B cell (primary cell): ENCODE measurements around the gene NAXD. TPM values are rescaled to one million over a fixed set of nuclear protein-coding genes. Genes with fewer than 3 reads are reported as not detected.

ENCODE experiments used
- ATAC-seq: fragments of 200-7000 bp; cut with Tn5 transposase; one replicate; pipeline ENCODE4 v1.10.0; 2021; ENCODE audit warnings: low read depth, mild to moderate bottlenecking, moderate number of reproducible peaks, moderate library complexity
- CTCF ChIA-PET: fragments of 350-600 bp; sonication (Branson Sonifier 250); formaldehyde crosslinking; loops from one replicate; lab custom pipeline; 2021; ENCODE audit warnings: antibody characterized with exemption, inconsistent platforms; lab: Charles Lee
- POLR2A ChIA-PET: fragments of 350-600 bp; sonication (Branson Sonifier 250); formaldehyde crosslinking; loops from one replicate; lab custom pipeline; 2021; ENCODE audit warnings: antibody characterized with exemption; lab: Charles Lee
- DNase-seq: peaks from one replicate; pipeline ENCODE4 v3.0.0; 2013
- H2AFZ ChIP-seq: 2 replicates; pipeline ENCODE4 v1.6.1; 2012; ENCODE audit warnings: mild to moderate bottlenecking, low read depth, low read length; ENCODE audit not compliant: insufficient read depth, poor library complexity, severe bottlenecking
- H3K27ac ChIP-seq, 2 donors: 1 replicate in 1 of 2; 2 replicates in 1 of 2; pipeline ENCODE4 v1.5.1; 2012 to 2013; ENCODE audit warnings: low read length in 2 of 2, mild to moderate bottlenecking in 2 of 2, moderate library complexity in 1 of 2
- H3K27me3 ChIP-seq, 4 experiments: fragments of 200-600 bp in 1 of 4; sonication (generic) in 1 of 4; replicated peaks in 1 of 4; 1 replicate in 2 of 4; 2 replicates in 2 of 4; pipeline versions ENCODE4 v1.6.1 to v1.7.0; 2013 to 2016; ENCODE audit warnings: low read length in 3 of 4, mild to moderate bottlenecking in 2 of 4, mixed read lengths in 1 of 4, moderate library complexity in 1 of 4; ENCODE audit not compliant: insufficient read depth in 4 of 4, control insufficient read depth in 3 of 4; ENCODE audit errors: control extremely low read depth in 1 of 4
- H3K36me3 ChIP-seq, 2 experiments: replicated peaks in 1 of 2; 1 replicate in 1 of 2; 2 replicates in 1 of 2; pipeline versions ENCODE4 v1.6.1 to v1.7.1; 2013; ENCODE audit warnings: low read length in 1 of 2; ENCODE audit not compliant: insufficient read depth in 2 of 2, control insufficient read depth in 1 of 2; ENCODE audit errors: control extremely low read depth in 1 of 2, extremely low read depth in 1 of 2
- H3K4me1 ChIP-seq, 2 donors: fragments of 200-600 bp in 1 of 2; sonication (generic) in 1 of 2; 1 replicate in 1 of 2; 2 replicates in 1 of 2; pipeline versions ENCODE4 v1.5.1 to v1.6.1; 2013 to 2017; ENCODE audit warnings: low read length in 2 of 2; ENCODE audit not compliant: control insufficient read depth in 2 of 2, insufficient read depth in 2 of 2
- H3K4me2 ChIP-seq: replicated peaks from 2 replicates; pipeline ENCODE3; 2012; ENCODE audit warnings: mild to moderate bottlenecking, low read depth, low read length; ENCODE audit not compliant: poor library complexity, severe bottlenecking
- H3K4me3 ChIP-seq, 5 experiments: fragments of 200-600 bp in 1 of 5; sonication (generic) in 1 of 5; 1 replicate in 3 of 5; 2 replicates in 2 of 5; pipeline versions ENCODE4 v1.5.1 to v1.7.0; 2011 to 2016; ENCODE audit warnings: low read length in 4 of 5, mild to moderate bottlenecking in 4 of 5, low read depth in 2 of 5, control low read depth in 1 of 5, moderate library complexity in 1 of 5; ENCODE audit not compliant: insufficient read depth in 1 of 5; ENCODE audit errors: control extremely low read depth in 1 of 5, extremely low read depth in 1 of 5
- H3K79me2 ChIP-seq: fragments of 200-600 bp; sonication (generic); one replicate; pipeline ENCODE4 v1.6.0; 2016; ENCODE audit warnings: low read length; ENCODE audit not compliant: control insufficient read depth, insufficient read depth
- H3K9ac ChIP-seq: fragments of 200-600 bp; sonication (generic); 2 replicates; pipeline ENCODE4 v1.6.1; 2017; ENCODE audit warnings: mild to moderate bottlenecking, low read length, moderate library complexity
- H3K9me3 ChIP-seq, 3 donors: one replicate each; pipeline versions ENCODE4 v1.6.1 to v1.7.1; 2013; ENCODE audit warnings: low read length in 2 of 3; ENCODE audit not compliant: control insufficient read depth in 2 of 3, insufficient read depth in 1 of 3; ENCODE audit errors: control extremely low read depth in 1 of 3
- H4K20me1 ChIP-seq: 2 replicates; pipeline ENCODE4 v1.6.0; 2012; ENCODE audit warnings: mild to moderate bottlenecking, low read length; ENCODE audit not compliant: insufficient read depth, control insufficient read depth, poor library complexity, severe bottlenecking
- H3K27ac Mint-ChIP-seq: one replicate; pipeline ENCODE4 v1.8.0; 2021; ENCODE audit warnings: mixed read lengths
- H3K27me3 Mint-ChIP-seq: one replicate; pipeline ENCODE4 v1.8.0; 2021; ENCODE audit warnings: mixed read lengths
- H3K4me1 Mint-ChIP-seq: one replicate; pipeline ENCODE4 v1.8.0; 2021; ENCODE audit warnings: mixed read lengths
- H3K4me3 Mint-ChIP-seq: one replicate; pipeline ENCODE4 v1.8.0; 2021; ENCODE audit warnings: mixed read lengths
- H3K9me3 Mint-ChIP-seq: one replicate; pipeline ENCODE4 v1.8.0; 2022; ENCODE audit warnings: mixed read lengths; ENCODE audit not compliant: insufficient read depth
- EZH2 ChIP-seq: IDR thresholded peaks from 2 replicates; pipeline ENCODE4 v1.6.1; 2012; ENCODE audit warnings: borderline replicate concordance, low read depth, mild to moderate bottlenecking, moderate library complexity, low read length; ENCODE audit not compliant: insufficient read depth, poor library complexity, severe bottlenecking
- WGBS: methylation state at CpG from one replicate; pipeline ENCODE4 v1.1.5; 2013; ENCODE audit warnings: missing lambda C conversion rate; ENCODE audit not compliant: insufficient coverage; 5-methylcytosine and 5-hydroxymethylcytosine counted together
- intact Hi-C: fragments of 100-400 bp; cut with micrococcal nuclease; formaldehyde crosslinking; loops from one replicate; pipeline ENCODE4 v1.10.0; 2022
- polyA plus RNA-seq: library from polyadenylated mRNA; depleted of rRNA; stranded (reverse); fragments of >200 nt; gene quantifications from 2 replicates; pipeline ENCODE4 v1.2.3, GENCODE V29; 2012
- total RNA-seq, 2 donors: library from RNA; stranded (reverse); fragments of 120-200 nt in 1 of 2; gene quantifications; 1 replicate in 1 of 2; 2 replicates in 1 of 2; pipeline versions ENCODE4 v1.2.3 to v1.2.4, GENCODE V29; 2013 to 2022
- TF ChIP-seq, protein P1 (sequence below): fragments of 200-600 bp; IDR thresholded peaks from one replicate; pipeline ENCODE4 v1.8.0; 2022; ENCODE audit warnings: antibody characterized with exemption, mild to moderate bottlenecking

The NAXD gene
- total and polyA plus RNA-seq, 2 donors (not counting 1 experiment from before 2014, with no cell fraction given), result 28.4 to 33.3 TPM

DNA sequence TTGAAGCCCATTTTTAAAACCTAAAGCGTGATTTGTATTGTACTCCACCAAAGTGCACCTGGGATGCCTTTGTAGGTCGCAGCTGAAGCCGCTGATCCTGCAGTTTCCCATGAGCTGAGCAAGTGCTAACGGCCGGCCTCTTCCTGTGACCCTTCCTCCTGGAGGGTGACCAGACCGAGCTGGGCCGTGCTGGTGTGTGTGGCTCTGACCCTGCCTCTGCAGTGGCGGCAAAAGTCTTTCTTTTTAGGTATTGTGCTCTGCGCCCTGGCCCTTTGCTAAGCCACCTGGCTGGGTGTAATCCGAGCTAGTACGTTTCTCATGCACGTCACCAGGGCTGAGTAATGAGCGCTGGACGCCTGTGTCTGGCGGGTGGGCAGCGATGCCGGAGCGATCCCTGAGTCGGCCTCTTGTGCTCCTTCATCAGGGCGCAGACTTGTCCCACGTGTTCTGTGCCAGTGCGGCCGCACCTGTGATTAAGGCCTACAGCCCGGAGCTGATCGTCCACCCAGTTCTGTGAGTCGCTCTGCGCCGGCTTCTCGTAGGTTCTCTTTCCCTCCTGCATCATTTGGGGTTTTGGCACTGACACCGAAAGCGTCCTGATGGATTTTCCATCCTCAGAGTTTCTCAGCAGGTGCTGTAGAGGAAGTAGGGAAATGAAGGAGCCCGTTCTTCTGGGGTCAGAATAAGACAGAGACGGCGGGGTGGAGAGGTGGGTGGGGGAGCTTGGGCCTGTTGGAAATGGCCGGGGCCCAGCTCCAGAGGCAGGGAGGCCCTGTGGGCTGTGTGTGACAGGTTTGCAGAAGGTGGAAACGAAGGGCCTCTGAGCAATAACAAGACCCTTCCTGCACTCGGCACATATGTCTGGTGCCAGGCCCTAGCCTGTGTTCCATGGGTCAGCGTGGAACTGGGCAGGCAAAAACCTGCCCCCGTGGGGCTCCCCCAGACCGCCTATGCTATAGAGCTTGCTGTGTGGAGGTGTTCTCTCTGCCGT lies 9.7 kb downstream of the NAXD start:
- Histone ChIP-seq H2AFZ (no peak overlapping the region), H3K27ac (no peak overlapping the region), H3K36me3 (peaks cover 10 to 56% of the 10 kb centered on the region in 2 experiments), H3K4me2 (no peak overlapping the region), H3K4me1 (no peaks in the 10 kb centered on the region), H3K4me3 (no peak overlapping the region), H4K20me1 (peaks cover 44% of the 10 kb centered on the region), H3K9ac (no peak overlapping the region), H3K9me3 (no peaks in the 10 kb centered on the region), H3K79me2 (peaks cover 77% of the 10 kb centered on the region), H3K27me3 (no peaks in the 10 kb centered on the region)
- no peaks in the 10 kb centered on the region for H3K27me3 Mint-ChIP-seq
- 95% methylated on average over 39 of the region's 41 CpGs for WGBS
- CTCF ChIA-PET, result no interaction called here
- H3K4me3 Mint-ChIP-seq, result no peak overlapping the region
- intact Hi-C loops, result no loop called here
- H3K9me3 Mint-ChIP-seq, result no peaks in the 10 kb centered on the region
- no peak for TF ChIP-seq EZH2
- TF ChIP-seq, protein P1, sequence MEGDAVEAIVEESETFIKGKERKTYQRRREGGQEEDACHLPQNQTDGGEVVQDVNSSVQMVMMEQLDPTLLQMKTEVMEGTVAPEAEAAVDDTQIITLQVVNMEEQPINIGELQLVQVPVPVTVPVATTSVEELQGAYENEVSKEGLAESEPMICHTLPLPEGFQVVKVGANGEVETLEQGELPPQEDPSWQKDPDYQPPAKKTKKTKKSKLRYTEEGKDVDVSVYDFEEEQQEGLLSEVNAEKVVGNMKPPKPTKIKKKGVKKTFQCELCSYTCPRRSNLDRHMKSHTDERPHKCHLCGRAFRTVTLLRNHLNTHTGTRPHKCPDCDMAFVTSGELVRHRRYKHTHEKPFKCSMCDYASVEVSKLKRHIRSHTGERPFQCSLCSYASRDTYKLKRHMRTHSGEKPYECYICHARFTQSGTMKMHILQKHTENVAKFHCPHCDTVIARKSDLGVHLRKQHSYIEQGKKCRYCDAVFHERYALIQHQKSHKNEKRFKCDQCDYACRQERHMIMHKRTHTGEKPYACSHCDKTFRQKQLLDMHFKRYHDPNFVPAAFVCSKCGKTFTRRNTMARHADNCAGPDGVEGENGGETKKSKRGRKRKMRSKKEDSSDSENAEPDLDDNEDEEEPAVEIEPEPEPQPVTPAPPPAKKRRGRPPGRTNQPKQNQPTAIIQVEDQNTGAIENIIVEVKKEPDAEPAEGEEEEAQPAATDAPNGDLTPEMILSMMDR, result no peak
- no peak overlapping the region for H3K27ac Mint-ChIP-seq
- POLR2A ChIA-PET, result no interaction called here
- H3K4me1 Mint-ChIP-seq, result peaks cover 7% of the 10 kb centered on the region
- ATAC-seq, result no peak
- no peak for DNase-seq

DNA sequence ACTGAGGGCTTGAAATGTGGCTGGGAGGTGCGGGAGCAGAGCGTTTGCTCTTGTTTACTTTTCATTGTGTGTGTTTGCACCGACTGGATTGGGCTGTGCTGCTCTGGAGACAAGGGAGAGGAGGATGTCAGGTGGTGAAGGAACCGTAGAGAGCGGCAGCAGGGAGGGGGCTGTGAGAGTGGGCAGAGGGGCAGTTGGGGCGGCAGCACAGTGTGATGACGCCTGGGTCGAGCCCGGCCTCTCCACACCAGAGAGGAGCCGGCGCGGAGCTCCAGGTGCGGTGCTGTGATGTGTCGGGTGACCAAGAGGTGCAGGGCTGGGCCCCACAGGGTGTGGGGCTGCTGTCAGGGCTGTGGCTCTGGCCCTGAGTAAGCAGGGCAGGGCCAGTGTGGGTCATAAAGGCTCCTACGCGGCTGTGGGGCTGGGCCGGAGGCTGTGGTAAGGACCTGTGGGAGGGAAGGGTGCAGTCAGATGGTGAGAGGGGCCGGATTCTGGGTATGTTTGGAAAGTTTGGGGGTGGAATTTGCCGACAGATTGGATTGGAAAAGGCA lies 10.5 kb downstream of the NAXD start:
- no peaks in the 10 kb centered on the region for H3K27me3 Mint-ChIP-seq
- H3K27me3 ChIP-seq, result no peaks in the 10 kb centered on the region
- H3K4me3 Mint-ChIP-seq, result no peak overlapping the region
- 93% methylated on average over 18 of the region's 19 CpGs for WGBS
- no peaks in the 10 kb centered on the region for H3K4me1 ChIP-seq
- CTCF ChIA-PET, result no interaction called here
- no peak overlapping the region for H3K27ac Mint-ChIP-seq
- POLR2A ChIA-PET, result no interaction called here
- no peak overlapping the region for H3K27ac ChIP-seq
- no peak for TF ChIP-seq EZH2
- TF ChIP-seq, protein P1, result no peak
- no peak for DNase-seq
- H3K9me3 Mint-ChIP-seq, result no peaks in the 10 kb centered on the region
- H3K4me1 Mint-ChIP-seq, result peaks cover 4% of the 10 kb centered on the region
- peaks cover 10 to 62% of the 10 kb centered on the region in 2 experiments for H3K36me3 ChIP-seq
- no peak overlapping the region for H2AFZ ChIP-seq
- H3K4me3 ChIP-seq, result no peak overlapping the region
- H3K9me3 ChIP-seq, result no peaks in the 10 kb centered on the region
- peaks cover 43% of the 10 kb centered on the region for H4K20me1 ChIP-seq
- no peak for ATAC-seq
- intact Hi-C loops, result no loop called here
- peaks cover 77% of the 10 kb centered on the region for H3K79me2 ChIP-seq
- H3K4me2 ChIP-seq, result no peak overlapping the region
- H3K9ac ChIP-seq, result no peak overlapping the region
